ENCODE measurements around the gene CYP3A7. TPM values are rescaled to one million over a fixed set of nuclear protein-coding genes. Genes with fewer than 3 reads are reported as not detected.

CYP3A7 gene
- total RNA-seq, 1 donor from 2014 or later, result not detected

- Histone ChIP-seq H3K27me3 (no peaks in the 10 kb centered on the region), H3K4me3 (no peak overlapping the region), H3K9me3 (no peaks in the 10 kb centered on the region), H3K4me1 (no peaks in the 10 kb centered on the region), H3K36me3 (peaks cover 0 to 2% of the 10 kb centered on the region in 2 donors), H3K27ac (no peak overlapping the region)
- TF ChIP-seq CTCF (IDR thresholded peaks at IDR 0.05), result no peak
- intact Hi-C loops (cut with DNase I), result no loop called here
- no peak for DNase-seq (ENCODE audit: low spot score in 2 of 2)
Observed at GRCh38 chr7:99733448-99733847, 1.5 kb downstream of the CYP3A7 start.

GRCh38 chr7:99733003-99733402 lies 2.0 kb downstream of the CYP3A7 start:
- TF ChIP-seq CTCF (IDR thresholded peaks at IDR 0.05), result no peak
- H3K36me3 ChIP-seq, result peaks cover 0 to 2% of the 10 kb centered on the region in 2 donors
- no peak for DNase-seq (ENCODE audit: low spot score in 2 of 2)
- no peaks in the 10 kb centered on the region for H3K9me3 ChIP-seq
- intact Hi-C loops (cut with DNase I), result no loop called here
- no peak overlapping the region for H3K27ac ChIP-seq
- no peaks in the 10 kb centered on the region for H3K4me1 ChIP-seq
- no peak overlapping the region for H3K4me3 ChIP-seq
- no peaks in the 10 kb centered on the region for H3K27me3 ChIP-seq

GRCh38 chr7:99731638-99732374 lies 3.2 kb downstream of the CYP3A7 start:
- H3K4me1 ChIP-seq, result no peaks in the 10 kb centered on the region
- H3K27ac ChIP-seq, result no peak overlapping the region
- DNase-seq (ENCODE audit: low spot score in 2 of 2), result no peak
- intact Hi-C loops (cut with DNase I), result no loop called here
- H3K27me3 ChIP-seq, result no peaks in the 10 kb centered on the region
- peaks cover 0 to 1% of the 10 kb centered on the region in 2 donors for H3K36me3 ChIP-seq
- no peak for TF ChIP-seq CTCF (IDR thresholded peaks at IDR 0.05)
- no peaks in the 10 kb centered on the region for H3K9me3 ChIP-seq
- no peak overlapping the region for H3K4me3 ChIP-seq

- intact Hi-C loops (cut with DNase I), result no loop called here
- no peaks in the 10 kb centered on the region for H3K27me3 ChIP-seq
- no peaks in the 10 kb centered on the region for H3K4me1 ChIP-seq
- H3K9me3 ChIP-seq, result no peaks in the 10 kb centered on the region
- no peak overlapping the region for H3K4me3 ChIP-seq
- no peak overlapping the region for H3K27ac ChIP-seq
- TF ChIP-seq CTCF (IDR thresholded peaks at IDR 0.05), result no peak
- DNase-seq (ENCODE audit: low spot score in 2 of 2), result no peak
- H3K36me3 ChIP-seq, result no peaks in the 10 kb centered on the region
Observed at GRCh38 chr7:99730992-99731391, 4.0 kb downstream of the CYP3A7 start.

- Histone ChIP-seq H3K36me3 (no peaks in the 10 kb centered on the region), H3K27me3 (no peaks in the 10 kb centered on the region), H3K4me1 (no peaks in the 10 kb centered on the region), H3K27ac (no peak overlapping the region), H3K4me3 (no peak overlapping the region), H3K9me3 (no peaks in the 10 kb centered on the region)
- TF ChIP-seq CTCF (IDR thresholded peaks at IDR 0.05), result no peak
- intact Hi-C loops (cut with DNase I), result no loop called here
- no peak for DNase-seq (ENCODE audit: low spot score in 2 of 2)
Observed at GRCh38 chr7:99730238-99730810, 4.7 kb downstream of the CYP3A7 start.
